Heart left ventricle (tissue), 16 donors: ENCODE results near the gene SYNGAP1. TPM values are rescaled to one million over a fixed set of nuclear protein-coding genes. Genes with fewer than 3 reads are reported as not detected.

Source experiments
- ATAC-seq, 4 donors: fragments of 200-7000 bp; cut with Tn5 transposase; one replicate each; pipeline ENCODE4 v1.9.1; 2020 to 2022; ENCODE audit warnings: moderate library complexity in 4 of 4, mild to moderate bottlenecking in 3 of 4, moderate number of reproducible peaks in 1 of 4
- DNase-seq, 5 donors: peaks; one replicate each; pipeline ENCODE4 v3.0.0-alpha.2; 2020
- H3K27ac ChIP-seq, 12 donors: fragments of 200-600 bp; sonication (generic) in 4 of 12; one replicate each; pipeline versions ENCODE4 v1.5.0 to v1.8.0; 2016 to 2022; ENCODE audit warnings: mild to moderate bottlenecking in 2 of 12
- H3K27me3 ChIP-seq, 9 donors: fragments of 200-600 bp; sonication (generic) in 2 of 9; one replicate each; pipeline versions ENCODE4 v1.5.1 to v1.8.0; 2016 to 2022; ENCODE audit warnings: mild to moderate bottlenecking in 3 of 9
- H3K36me3 ChIP-seq, 9 donors: fragments of 200-600 bp; sonication (generic) in 2 of 9; one replicate each; pipeline versions ENCODE4 v1.5.0 to v1.8.0; 2018 to 2022; ENCODE audit warnings: mild to moderate bottlenecking in 2 of 9
- H3K4me1 ChIP-seq, 12 donors: fragments of 200-600 bp; sonication (generic) in 4 of 12; one replicate each; pipeline versions ENCODE4 v1.5.0 to v1.8.0; 2016 to 2022; ENCODE audit warnings: mild to moderate bottlenecking in 3 of 12
- H3K4me3 ChIP-seq, 12 donors: fragments of 200-600 bp; sonication (generic) in 4 of 12; one replicate each; pipeline versions ENCODE4 v1.5.0 to v1.8.0; 2017 to 2022; ENCODE audit warnings: mild to moderate bottlenecking in 9 of 12, moderate library complexity in 4 of 12
- H3K9me3 ChIP-seq, 12 donors: fragments of 200-600 bp; sonication (generic) in 4 of 12; one replicate each; pipeline versions ENCODE4 v1.5.0 to v1.8.0; 2016 to 2022; ENCODE audit warnings: mild to moderate bottlenecking in 1 of 12
- POLR2A ChIP-seq, 2 donors: fragments of 450-650 bp; IDR thresholded peaks; one replicate each; pipeline ENCODE4 v1.6.1; 2017; ENCODE audit warnings: antibody characterized with exemption in 2 of 2, mild to moderate bottlenecking in 2 of 2, moderate library complexity in 2 of 2
- WGBS, 4 donors: extraction: QIAGEN DNeasy Blood & Tissue Kit in 2 of 4; methylation state at CpG; one replicate each; pipeline versions ENCODE4 v1.1.5 to v1.1.7; 2013 to 2018; 5-methylcytosine and 5-hydroxymethylcytosine counted together
- intact Hi-C, 10 donors: fragments of 100-400 bp; cut with DNase I; formaldehyde crosslinking; loops; one replicate each; pipeline versions ENCODE4 v1.11.1 to v1.14.2; 2022
- polyA plus RNA-seq, 2 donors: library from polyadenylated mRNA; stranded (reverse); fragments of 200-250 nt; gene quantifications; one replicate each; pipeline ENCODE4 v1.2.3, GENCODE V29; 2013
- total RNA-seq, 9 donors: library from RNA; depleted of rRNA in 2 of 9; stranded (reverse); fragments of >200 nt in 2 of 9; fragmentation: NEBNext Ultra II Directional in 3 of 9; extraction: Animal tissue kit (Norgen Biotek cat#: 25700) in 3 of 9; gene quantifications; one replicate each; pipeline versions ENCODE4 v1.1.0 to v1.2.4, GENCODE V29; 2016 to 2023
- TF ChIP-seq, protein P1 (sequence below), 12 donors: fragments of 200-600 bp; sonication (generic) in 4 of 12; IDR thresholded peaks; one replicate each; pipeline versions ENCODE4 v1.5.0 to v1.8.0; 2018 to 2022; ENCODE audit warnings: antibody characterized with exemption in 12 of 12, mild to moderate bottlenecking in 5 of 12
- donor health status: ischemic (EF 13 %, LVEDD 7.1; RV severe dilation, severe dysfunction).
- donor health status: healthy with polysubstance abuse.
- donor health status: DM: no; HTN: yes; CAD: no.
- donor health status: DM: no; HTN: no; CAD: no.
- donor health status: ischemic (EF 25% LVEDD 6.9; RV normal size, moderate dysfunction).
- donor health status: ischemic (EF 25% LVEDD 5.7; RV mildly dilated, moderate dysfunction).
- donor health status: healthy.
- donor health status: DM: yes; HTN: yes; CAD: no.
- donor health status: ischemic (EF 35%, LVEDD 5.7; RV mildly dilated, moderate dysfunction).
- donor health status: nonischemic (EF 11% LVEDD 7.7; RV severe dilation, severe dysfunction).
- donor health status: DM: yes; HTN: yes; CAD: no.
- donor health status: PGD.
- donor health status: ischemic (EF 29% LVEDD 5.4; RV normal size, mild dysfunction).
- donor health status: nonischemic (EF 23%, LVEDD 6.1; RV moderate dilation, normal function).

The SYNGAP1 gene
- total and polyA plus RNA-seq, 11 donors: 2.4 to 9.9 (median 5.0) TPM

DNA sequence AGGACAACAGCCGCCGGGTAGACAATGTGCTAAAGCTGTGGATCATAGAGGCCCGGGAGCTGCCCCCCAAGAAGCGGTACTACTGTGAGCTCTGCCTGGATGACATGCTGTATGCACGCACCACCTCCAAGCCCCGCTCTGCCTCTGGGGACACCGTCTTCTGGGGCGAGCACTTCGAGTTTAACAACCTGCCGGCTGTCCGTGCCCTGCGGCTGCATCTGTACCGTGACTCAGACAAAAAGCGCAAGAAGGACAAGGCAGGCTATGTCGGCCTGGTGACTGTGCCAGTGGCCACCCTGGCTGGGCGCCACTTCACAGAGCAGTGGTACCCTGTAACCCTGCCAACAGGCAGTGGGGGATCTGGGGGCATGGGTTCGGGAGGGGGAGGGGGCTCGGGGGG lies 17.8 kb downstream of the SYNGAP1 start:
- Histone ChIP-seq H3K4me1 (peaks cover 0 to 19% (median 6%) of the 10 kb centered on the region in 12 donors), H3K27ac (no peak overlapping the region), H3K4me3 (no peak overlapping the region), H3K36me3 (peaks cover 0 to 61% (median 48%) of the 10 kb centered on the region in 9 donors), H3K27me3 (no peaks in the 10 kb centered on the region), H3K9me3 (no peaks in the 10 kb centered on the region)
- ATAC-seq (no peak), DNase-seq (peak in 1 of 5 donors; percentile 9)
- TF ChIP-seq, protein P1, sequence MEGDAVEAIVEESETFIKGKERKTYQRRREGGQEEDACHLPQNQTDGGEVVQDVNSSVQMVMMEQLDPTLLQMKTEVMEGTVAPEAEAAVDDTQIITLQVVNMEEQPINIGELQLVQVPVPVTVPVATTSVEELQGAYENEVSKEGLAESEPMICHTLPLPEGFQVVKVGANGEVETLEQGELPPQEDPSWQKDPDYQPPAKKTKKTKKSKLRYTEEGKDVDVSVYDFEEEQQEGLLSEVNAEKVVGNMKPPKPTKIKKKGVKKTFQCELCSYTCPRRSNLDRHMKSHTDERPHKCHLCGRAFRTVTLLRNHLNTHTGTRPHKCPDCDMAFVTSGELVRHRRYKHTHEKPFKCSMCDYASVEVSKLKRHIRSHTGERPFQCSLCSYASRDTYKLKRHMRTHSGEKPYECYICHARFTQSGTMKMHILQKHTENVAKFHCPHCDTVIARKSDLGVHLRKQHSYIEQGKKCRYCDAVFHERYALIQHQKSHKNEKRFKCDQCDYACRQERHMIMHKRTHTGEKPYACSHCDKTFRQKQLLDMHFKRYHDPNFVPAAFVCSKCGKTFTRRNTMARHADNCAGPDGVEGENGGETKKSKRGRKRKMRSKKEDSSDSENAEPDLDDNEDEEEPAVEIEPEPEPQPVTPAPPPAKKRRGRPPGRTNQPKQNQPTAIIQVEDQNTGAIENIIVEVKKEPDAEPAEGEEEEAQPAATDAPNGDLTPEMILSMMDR (IDR thresholded peaks at IDR 0.05): no peak
- no peak for TF ChIP-seq POLR2A (IDR thresholded peaks at IDR 0.05)
- intact Hi-C loops: no loop called here
- 93 to 96% (median 95%) methylated on average over 16 to 18 of the region's 18 CpGs for WGBS, 4 donors

DNA sequence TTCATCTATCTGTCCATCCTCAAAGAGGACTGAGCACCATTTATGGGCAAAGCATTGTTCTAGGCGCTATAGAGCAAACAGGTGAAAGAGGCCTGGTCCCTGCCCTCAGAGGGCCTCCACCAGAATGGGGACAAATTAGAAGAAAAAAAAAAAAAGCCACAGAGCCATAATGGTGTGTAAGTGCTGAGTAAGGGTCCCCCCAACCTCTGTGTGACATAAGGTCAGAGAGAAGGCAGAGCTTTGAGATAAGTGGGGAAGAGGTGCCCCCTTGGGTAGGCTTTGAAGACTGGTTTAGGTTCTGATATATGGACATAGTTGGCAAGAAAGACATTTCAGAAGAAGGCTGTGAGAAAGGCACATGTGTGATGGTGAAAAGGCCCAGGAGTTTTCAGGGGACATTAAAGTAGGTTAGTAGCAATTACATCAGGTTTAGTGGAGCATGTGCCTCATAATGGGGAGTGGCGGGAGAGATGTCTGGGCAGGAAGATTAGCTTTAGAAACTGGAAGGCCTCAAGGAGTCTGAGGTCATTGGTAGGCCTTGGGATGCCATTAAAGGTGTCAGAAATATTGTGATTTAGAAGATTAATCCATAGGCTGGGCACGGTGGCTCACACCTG lies 19.2 kb downstream of the SYNGAP1 start:
- Histone ChIP-seq H3K4me3 (no peak overlapping the region), H3K27ac (no peak overlapping the region), H3K36me3 (peaks cover 0 to 74% (median 57%) of the 10 kb centered on the region in 9 donors), H3K27me3 (no peaks in the 10 kb centered on the region), H3K4me1 (peaks cover 0 to 10% (median 3%) of the 10 kb centered on the region in 12 donors), H3K9me3 (no peaks in the 10 kb centered on the region)
- ATAC-seq: no peak
- intact Hi-C loops: no loop called here
- DNase-seq: no peak
- 95 to 99% (median 96%) methylated on average over 3 of the region's 3 CpGs for WGBS, 4 donors
- no peak for TF ChIP-seq POLR2A (IDR thresholded peaks at IDR 0.05)
- TF ChIP-seq, protein P1 (IDR thresholded peaks at IDR 0.05): no peak

DNA sequence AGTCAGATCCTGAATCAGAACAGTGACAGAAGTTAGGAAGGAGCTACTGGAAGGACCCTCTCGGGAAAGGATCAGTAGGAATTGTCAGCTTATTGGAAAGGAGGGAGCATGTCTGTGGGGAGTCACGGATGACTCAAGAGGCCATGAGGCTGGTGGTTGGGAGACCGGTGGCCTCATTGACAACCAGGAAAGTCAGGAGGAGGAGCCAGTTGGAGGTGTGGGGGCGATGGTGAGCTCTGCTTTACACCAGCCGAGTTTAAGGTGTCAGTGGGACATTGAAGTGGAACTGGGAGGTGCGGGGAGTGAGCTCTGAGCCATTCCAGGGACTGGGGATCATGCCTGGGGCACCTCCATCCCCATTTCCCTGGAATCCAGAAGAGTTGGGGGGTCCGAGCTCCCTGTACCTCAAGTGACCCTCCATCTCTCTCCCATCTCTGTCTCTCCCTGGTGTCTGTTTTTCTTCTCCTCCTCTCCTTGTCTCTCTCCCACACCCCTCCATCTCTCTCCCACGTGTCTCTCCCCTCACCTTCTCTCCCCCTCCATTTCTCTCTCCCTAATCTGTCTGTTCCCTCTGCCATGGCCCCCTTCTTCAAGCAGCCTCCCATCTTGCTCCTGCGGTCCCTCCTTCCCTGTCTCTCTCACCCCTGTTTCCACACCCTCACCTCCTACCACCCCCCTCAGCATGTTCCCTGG lies 20.2 kb downstream of the SYNGAP1 start:
- Histone ChIP-seq H3K9me3 (no peaks in the 10 kb centered on the region), H3K4me1 (peaks cover 0 to 15% (median 0%) of the 10 kb centered on the region in 12 donors), H3K27me3 (no peaks in the 10 kb centered on the region), H3K27ac (no peak overlapping the region), H3K4me3 (no peak overlapping the region), H3K36me3 (peaks cover 0 to 83% (median 67%) of the 10 kb centered on the region in 9 donors)
- DNase-seq (no peak), ATAC-seq (no peak)
- no peak for TF ChIP-seq POLR2A (IDR thresholded peaks at IDR 0.05)
- TF ChIP-seq, protein P1 (IDR thresholded peaks at IDR 0.05): no peak
- WGBS, 4 donors: 74 to 81% (median 78%) methylated on average over 9 of the region's 9 CpGs
- intact Hi-C loops: no loop called here

DNA sequence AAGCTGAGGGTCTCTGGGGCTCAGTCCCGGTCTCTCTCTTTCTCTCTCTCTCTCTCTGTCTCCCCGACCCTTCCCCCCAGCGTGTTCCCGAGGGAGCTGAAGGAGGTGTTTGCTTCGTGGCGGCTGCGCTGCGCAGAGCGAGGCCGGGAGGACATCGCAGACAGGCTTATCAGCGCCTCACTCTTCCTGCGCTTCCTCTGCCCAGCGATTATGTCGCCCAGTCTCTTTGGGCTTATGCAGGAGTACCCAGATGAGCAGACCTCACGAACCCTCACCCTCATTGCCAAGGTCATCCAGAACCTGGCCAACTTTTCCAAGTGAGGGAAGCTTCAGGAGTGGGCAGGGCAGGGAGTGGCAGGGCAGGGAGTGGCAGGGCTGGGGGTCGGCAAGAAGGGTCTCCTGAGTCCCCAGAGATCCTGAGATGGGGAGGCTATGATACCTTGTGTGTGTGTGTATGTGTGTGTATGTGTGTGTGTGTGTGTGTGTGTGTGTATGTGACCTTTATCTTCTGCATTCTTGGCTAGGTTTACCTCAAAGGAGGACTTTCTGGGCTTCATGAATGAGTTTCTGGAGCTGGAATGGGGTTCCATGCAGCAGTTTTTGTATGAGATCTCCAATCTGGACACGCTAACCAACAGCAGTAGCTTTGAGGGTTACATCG lies 20.9 kb downstream of the SYNGAP1 start:
- 76 to 82% (median 79%) methylated on average over 19 of the region's 19 CpGs for WGBS, 4 donors
- ATAC-seq: no peak
- H3K4me3 ChIP-seq: no peak overlapping the region
- no peak for DNase-seq
- TF ChIP-seq POLR2A (IDR thresholded peaks at IDR 0.05): no peak
- TF ChIP-seq, protein P1 (IDR thresholded peaks at IDR 0.05): no peak
- no peaks in the 10 kb centered on the region for H3K9me3 ChIP-seq
- H3K36me3 ChIP-seq: peaks cover 0 to 83% (median 64%) of the 10 kb centered on the region in 9 donors
- no peaks in the 10 kb centered on the region for H3K27me3 ChIP-seq
- H3K4me1 ChIP-seq: peaks cover 0 to 20% (median 0%) of the 10 kb centered on the region in 12 donors
- H3K27ac ChIP-seq: no peak overlapping the region
- intact Hi-C loops: no loop called here
